GM15510 (cell line): ENCODE data around the gene PHLDB3.
A peak's percentile ranks its signal among the peaks of the same experiment; 100 is the strongest.

Experiments
- POLR2A ChIP-seq: IDR thresholded peaks from 3 replicates; pipeline ENCODE4 v1.6.1; 2011; ENCODE audit warnings: borderline replicate concordance; ENCODE audit not compliant: insufficient read length; ENCODE audit errors: extremely low read depth

Gene PHLDB3

GRCh38 chr19:43483281-43483680 is 21.3 kb downstream of the PHLDB3 start:
- no peak for TF ChIP-seq POLR2A

DNA sequence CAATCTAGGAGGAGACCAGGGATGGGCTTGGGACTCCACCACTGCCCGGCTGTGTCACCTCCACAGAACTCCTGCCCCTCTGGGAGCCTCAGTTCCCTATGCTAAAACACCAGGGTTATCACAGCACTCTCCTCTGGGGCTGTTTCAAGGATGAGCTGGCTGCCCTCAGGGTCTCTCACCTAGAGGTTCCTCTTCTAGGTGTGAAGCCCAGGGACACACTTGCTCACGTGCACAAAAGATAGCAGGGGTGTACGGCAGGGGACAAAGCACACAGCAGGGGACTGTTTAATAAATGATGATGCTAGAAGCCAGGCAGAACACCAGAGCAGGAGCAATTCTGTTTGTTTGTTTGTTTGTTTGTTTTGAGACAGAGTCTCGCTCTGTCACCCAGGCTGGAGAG is 22.4 kb downstream of the PHLDB3 start:
- no peak for TF ChIP-seq POLR2A

DNA sequence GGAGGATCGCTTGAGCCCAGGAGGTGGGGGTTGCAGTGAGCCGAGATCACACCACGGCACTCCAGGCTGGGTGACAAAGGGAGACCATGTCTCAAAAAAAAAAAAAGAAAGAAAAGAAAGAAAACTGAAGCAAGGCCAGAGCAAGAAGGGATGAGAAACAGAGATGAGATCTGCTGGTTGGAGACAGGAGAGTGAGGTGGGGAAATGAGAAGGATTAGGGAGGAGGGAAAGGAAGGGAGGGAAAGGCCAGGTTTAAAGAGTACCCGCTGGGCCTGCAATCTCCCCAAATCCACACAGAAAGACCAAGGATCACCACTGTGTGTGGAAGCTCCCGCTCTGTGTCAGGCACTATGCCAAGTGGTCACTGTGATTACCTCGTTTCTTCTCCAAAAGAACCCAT is 22.8 kb downstream of the PHLDB3 start:
- TF ChIP-seq POLR2A, result no peak

GRCh38 chr19:43480574-43480973 is 24.0 kb downstream of the PHLDB3 start:
- no peak for TF ChIP-seq POLR2A

DNA sequence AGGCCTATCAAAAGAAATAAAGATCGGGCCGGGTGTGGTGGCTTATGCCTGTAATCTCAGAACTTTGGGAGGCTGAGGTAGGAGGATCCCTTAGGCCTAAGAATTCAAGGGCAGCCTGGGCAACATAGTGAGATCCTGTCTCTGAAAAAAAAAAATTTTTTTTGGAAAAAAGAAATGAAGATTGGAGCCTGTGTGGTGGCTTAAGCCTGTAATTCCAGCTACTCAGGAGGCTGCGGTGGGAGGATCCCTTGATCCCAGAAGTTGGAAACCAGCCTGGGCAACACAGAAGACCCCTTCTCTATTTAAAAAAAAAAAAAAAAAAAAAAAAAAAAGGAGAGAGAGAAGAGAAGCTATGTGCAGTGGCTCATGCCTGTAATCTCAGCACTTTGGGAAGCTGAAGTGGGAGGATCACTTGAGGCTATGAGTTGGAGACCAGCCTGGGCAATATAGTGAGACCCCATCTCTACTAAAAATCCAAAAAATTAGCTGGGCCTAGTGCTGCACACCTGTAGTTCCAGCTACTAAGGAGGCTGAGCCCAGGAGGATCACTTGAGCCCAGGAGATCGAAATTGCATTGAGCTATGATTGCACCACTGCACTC is 24.5 kb downstream of the PHLDB3 start:
- TF ChIP-seq POLR2A, result no peak

DNA sequence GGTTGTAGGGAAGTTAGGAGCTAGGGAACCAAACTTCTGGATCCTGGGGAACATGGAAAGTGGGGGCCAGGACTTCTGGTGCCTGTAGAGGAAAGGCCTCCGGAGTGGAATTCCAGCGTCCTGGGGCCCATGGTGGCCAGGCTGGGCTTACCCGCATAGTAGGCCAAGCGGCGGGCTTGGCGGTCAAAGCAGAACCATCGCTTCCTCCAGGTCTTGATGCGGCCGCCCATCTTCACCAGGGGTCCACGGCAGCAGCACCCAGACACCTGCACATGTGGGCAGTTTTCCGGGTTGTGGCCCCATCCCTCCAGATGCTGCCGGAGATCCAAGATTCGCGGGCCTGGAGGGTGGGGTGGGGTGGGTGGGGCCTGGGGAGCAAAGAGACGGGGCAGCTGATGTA is 25.3 kb downstream of the PHLDB3 start:
- TF ChIP-seq POLR2A, result no peak

- no peak for TF ChIP-seq POLR2A
These were observed 26.2 kb downstream of the PHLDB3 start for GRCh38 chr19:43478323-43478722.

GRCh38 chr19:43476606-43477005 is 27.9 kb downstream of the PHLDB3 start:
- TF ChIP-seq POLR2A, result no peak

DNA sequence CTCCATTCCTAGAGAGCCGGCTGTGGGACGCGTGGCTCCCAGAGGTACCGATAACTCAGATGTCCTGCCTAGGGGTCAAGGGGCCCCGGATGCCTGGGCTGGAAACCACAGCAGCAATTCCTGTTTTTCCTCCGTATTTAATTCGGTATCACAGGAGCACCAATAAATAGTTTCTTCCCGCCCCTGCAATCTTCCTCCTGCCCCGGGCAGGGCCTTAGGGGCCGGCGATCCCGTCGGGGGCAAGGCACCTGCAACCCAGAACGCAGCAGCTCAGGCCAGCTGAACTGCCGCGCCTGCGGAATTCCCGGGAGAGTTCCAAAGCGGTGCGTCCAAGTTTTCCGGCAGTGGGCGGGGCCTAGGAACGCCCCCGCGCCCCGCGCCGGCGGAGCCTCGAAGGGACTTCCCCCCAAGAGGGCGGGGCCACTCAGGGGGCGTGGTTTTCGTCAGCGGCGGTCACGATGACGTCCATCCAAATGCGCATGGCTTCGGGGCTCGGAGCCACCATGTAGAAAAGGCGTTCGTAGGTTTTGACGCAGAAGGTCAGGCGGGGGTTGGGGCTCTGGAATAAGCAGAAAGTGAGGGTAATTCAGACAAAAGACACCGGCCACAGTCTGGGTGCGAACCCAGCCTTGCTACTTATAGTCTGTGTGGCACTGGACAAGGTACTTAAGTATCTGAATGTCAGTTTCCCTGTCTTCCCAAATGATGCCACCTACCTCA is 29.4 kb downstream of the PHLDB3 start:
- peak; percentile 31 for TF ChIP-seq POLR2A

GRCh38 chr19:43474487-43474886 is 30.1 kb downstream of the PHLDB3 start:
- TF ChIP-seq POLR2A, result no peak

DNA sequence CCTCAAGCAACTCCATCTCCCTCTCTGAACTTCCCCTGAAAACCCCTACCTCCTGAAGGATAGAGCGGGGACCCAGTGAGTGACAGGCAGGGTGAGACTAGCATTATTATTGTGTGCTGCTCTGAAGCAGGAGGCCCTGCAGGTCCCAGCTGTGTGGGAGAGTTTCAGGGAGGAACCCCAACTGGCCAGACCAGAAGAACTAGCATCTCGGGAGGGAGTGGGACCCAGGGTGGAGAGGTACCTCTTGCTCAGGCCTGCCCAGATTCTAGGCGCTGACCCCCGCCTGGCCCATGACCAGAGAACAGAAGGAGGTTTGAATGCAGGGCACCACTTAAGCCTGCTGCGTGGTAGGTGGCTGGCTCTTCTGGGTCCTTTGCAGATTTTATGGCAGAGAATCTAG is 33.5 kb downstream of the PHLDB3 start:
- TF ChIP-seq POLR2A, result no peak

- TF ChIP-seq POLR2A, result no peak
These were observed 34.3 kb downstream of the PHLDB3 start for GRCh38 chr19:43470288-43470687.

DNA sequence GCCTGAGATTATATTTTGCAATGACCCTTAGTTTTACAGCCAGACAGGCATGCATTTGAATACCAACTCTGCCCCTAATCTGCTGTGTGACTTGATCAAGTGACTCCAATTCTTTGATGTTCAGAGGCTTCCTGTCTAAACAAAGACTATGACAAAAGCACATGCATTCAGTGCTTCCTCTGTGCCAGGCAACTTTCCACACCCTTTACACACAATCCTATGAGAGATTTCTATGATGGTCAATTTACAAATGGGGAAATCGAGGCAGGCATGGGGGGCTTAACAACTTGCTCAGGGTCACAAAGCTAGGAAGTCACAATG is 35.4 kb downstream of the PHLDB3 start:
- TF ChIP-seq POLR2A, result no peak

DNA sequence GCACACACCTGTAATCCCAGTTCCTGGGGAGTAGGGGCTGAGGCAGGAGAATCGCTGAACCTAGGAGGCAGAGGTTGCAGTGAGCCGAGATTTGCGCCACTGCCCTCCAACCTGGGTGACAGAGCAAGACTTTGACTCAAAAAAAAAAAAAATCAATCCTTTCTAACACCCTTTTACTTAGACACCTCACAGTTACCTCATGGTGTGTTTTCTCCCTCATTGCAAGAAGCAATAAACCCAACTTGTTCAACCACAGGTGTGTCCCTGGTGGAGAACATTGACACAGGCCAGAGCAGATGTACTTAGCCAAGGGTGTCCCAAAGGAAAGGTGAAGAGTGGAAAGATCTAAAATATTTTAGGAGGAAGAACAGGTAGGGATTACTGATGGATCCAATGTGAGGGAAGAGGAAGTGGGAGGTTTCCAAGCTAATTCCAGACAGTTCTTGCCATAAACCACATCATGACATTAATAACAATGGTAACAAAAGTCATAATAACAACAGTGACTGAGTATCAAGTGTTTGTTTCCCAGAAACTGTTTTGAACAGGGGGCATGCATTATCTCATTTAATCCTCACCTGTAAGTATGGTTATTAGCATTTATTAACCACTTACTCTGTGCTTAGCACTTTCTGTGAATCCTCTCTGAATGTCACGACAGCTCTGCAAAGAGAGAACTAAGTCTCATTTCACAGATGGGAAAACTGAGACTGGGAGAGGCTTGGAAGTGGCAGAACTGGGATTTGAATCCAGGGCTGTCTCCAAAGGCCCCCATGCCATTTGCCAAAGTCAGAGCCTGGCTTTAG is 36.0 kb downstream of the PHLDB3 start:
- no peak for TF ChIP-seq POLR2A

DNA sequence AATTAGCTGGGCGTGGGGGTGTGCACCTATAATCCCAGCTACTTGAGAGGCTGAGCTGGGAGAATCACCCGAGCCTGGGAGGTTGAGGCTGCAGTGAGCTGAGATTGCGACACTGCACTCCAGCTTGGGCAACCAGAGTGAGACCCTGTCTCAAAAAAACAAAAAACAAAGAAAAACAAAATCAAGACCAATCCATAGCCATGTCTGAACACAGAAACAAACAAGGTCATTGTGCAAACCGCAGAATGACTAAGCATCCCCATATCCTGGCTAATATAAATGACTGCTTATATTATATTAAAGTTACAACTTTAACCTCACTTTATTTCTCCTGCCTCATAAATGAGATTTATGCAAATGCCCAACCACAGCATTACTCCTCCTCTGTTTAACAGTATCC is 36.8 kb downstream of the PHLDB3 start:
- no peak for TF ChIP-seq POLR2A

DNA sequence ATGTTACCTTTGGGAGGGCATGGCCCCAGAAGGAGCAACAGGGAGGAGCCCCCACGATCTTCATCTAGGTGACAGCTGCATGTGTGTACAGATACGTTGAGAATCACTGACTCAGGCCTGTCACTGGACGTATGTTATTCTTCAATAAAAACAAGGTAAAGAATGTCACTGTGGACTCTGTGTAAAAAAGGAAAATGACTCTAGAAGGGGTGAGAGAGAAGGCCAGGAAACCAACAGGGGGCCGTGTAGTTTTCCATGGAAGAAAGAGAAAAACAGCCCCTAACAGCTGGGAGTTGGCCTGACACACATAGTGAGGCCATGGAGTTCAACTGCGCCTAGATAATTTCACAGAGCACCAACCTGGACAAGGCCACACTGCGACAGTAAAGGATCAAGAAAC is 37.3 kb downstream of the PHLDB3 start:
- TF ChIP-seq POLR2A, result no peak

DNA sequence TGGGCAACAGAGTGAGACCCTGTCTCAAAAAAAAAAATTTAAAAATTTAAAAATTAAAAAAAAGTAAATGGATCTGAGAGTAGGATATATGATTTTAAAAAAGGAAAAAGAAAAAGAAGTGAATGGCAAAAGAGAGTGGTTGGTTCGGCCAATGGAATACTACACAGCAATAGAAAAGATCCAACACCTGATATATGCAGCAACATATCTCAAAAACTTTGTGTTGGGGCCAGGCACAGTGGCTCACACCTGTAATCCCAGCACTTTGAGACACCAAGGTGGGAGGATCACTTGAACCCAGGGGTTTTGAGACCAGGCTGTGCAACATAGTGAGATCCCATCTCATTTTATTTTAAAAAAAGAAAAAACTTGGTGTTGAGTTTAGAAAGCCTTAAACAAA is 37.8 kb downstream of the PHLDB3 start:
- TF ChIP-seq POLR2A, result no peak
